OCI-LY3 (cell line): ENCODE measurements around the gene WDR77.

Experiments used
- H2AFZ ChIP-seq: fragments of 200-600, 300-600 bp; shearing (Covaris generic); 2 replicates; pipeline ENCODE4 v1.6.0; 2014; ENCODE audit warnings: antibody characterized with exemption, low read depth, low read length
- H3K27ac ChIP-seq: fragments of 200-600, 300-600 bp; sonication (generic); 2 replicates; pipeline ENCODE4 v1.5.1; 2014; ENCODE audit warnings: mild to moderate bottlenecking, low read length, moderate library complexity, mixed read lengths
- H3K27me3 ChIP-seq: fragments of 200-600, 300-600 bp; sonication (generic); 2 replicates; pipeline ENCODE4 v1.6.1; 2014; ENCODE audit warnings: low read depth, low read length, mixed read lengths
- H3K36me3 ChIP-seq: fragments of 200-600, 300-600 bp; sonication (generic); replicated peaks from 2 replicates; pipeline ENCODE3; 2014; ENCODE audit warnings: low read depth, low read length, mixed read lengths
- H3K4me1 ChIP-seq: fragments of 300-600, 200-600 bp; sonication (generic); 2 replicates; pipeline ENCODE4 v1.6.1; 2014; ENCODE audit warnings: low read length, mixed read lengths
- H3K4me2 ChIP-seq: fragments of 200-600, 300-600 bp; sonication (generic); 2 replicates; pipeline ENCODE4 v1.6.1; 2014; ENCODE audit warnings: low read length, mixed read lengths
- H3K4me3 ChIP-seq: fragments of 300-600, 200-600 bp; sonication (generic); 2 replicates; pipeline ENCODE4 v1.5.1; 2014; ENCODE audit warnings: antibody characterized with exemption, mild to moderate bottlenecking, low read length, moderate library complexity
- H3K79me2 ChIP-seq: fragments of 300-600, 200-600 bp; shearing (Covaris generic); 2 replicates; pipeline ENCODE4 v1.6.1; 2014; ENCODE audit warnings: mild to moderate bottlenecking, low read length, mixed read lengths
- H3K9ac ChIP-seq: fragments of 300-600, 200-600 bp; shearing (Covaris generic); 2 replicates; pipeline ENCODE4 v1.6.0; 2014; ENCODE audit warnings: mild to moderate bottlenecking, low read length, moderate library complexity
- H3K9me3 ChIP-seq: fragments of 200-600, 300-600 bp; shearing (Covaris generic); 2 replicates; pipeline ENCODE4 v1.6.1; 2014; ENCODE audit warnings: low read length, mixed read lengths; ENCODE audit not compliant: insufficient read depth
- H4K20me1 ChIP-seq: fragments of 200-600, 300-600 bp; sonication (generic); 2 replicates; pipeline ENCODE4 v1.6.1; 2016; ENCODE audit warnings: low read length, mixed read lengths; ENCODE audit not compliant: insufficient read depth
- EZH2phosphoT487 ChIP-seq: fragments of 200-600 bp; shearing (Covaris generic); IDR thresholded peaks from 2 replicates; pipeline ENCODE4 v1.6.1; 2018; ENCODE audit warnings: antibody characterized with exemption, mixed run types, low read depth
- TF ChIP-seq, protein P1 (sequence below): fragments of 200-600, 300-600 bp; sonication (generic); IDR thresholded peaks from 2 replicates; pipeline ENCODE4 v1.5.1; 2014; ENCODE audit warnings: antibody characterized with exemption, low read length, low read depth

Gene WDR77

DNA sequence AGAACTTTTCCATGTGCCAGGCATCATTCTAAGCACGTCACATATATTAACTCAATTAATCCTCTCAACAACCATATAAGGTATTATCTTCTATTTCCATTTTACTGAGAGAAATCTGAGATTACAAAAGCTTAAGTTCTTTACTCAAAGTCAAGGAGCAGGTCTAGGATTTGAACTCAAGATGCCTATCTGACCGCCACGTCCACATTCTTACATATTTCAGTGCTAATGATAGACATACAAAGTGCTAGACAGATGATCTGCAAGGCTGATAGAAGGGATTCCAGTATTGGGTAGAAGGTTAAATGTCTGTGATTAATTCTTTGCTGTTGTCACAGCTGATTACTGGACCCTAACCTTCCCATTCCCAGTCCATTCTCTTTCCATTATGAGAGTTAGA is 4.7 kb upstream of the WDR77 start:
- H4K20me1 ChIP-seq: 0 out of 2 replicates have a peak, but pooled peaks cover 3% of the 10 kb centered on the region
- TF ChIP-seq EZH2phosphoT487: no peak
- TF ChIP-seq, protein P1, sequence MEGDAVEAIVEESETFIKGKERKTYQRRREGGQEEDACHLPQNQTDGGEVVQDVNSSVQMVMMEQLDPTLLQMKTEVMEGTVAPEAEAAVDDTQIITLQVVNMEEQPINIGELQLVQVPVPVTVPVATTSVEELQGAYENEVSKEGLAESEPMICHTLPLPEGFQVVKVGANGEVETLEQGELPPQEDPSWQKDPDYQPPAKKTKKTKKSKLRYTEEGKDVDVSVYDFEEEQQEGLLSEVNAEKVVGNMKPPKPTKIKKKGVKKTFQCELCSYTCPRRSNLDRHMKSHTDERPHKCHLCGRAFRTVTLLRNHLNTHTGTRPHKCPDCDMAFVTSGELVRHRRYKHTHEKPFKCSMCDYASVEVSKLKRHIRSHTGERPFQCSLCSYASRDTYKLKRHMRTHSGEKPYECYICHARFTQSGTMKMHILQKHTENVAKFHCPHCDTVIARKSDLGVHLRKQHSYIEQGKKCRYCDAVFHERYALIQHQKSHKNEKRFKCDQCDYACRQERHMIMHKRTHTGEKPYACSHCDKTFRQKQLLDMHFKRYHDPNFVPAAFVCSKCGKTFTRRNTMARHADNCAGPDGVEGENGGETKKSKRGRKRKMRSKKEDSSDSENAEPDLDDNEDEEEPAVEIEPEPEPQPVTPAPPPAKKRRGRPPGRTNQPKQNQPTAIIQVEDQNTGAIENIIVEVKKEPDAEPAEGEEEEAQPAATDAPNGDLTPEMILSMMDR: no peak
- no peaks in the 10 kb centered on the region for H3K9me3 ChIP-seq
- peaks cover 62% of the 10 kb centered on the region for H3K79me2 ChIP-seq
- H3K36me3 ChIP-seq: peaks cover 24% of the 10 kb centered on the region
- H2AFZ ChIP-seq: no peak overlapping the region
- H3K9ac ChIP-seq: no peak overlapping the region
- H3K4me1 ChIP-seq: peaks cover 36% of the 10 kb centered on the region
- no peak overlapping the region for H3K4me3 ChIP-seq
- H3K27me3 ChIP-seq: no peaks in the 10 kb centered on the region
- no peak overlapping the region for H3K4me2 ChIP-seq
- H3K27ac ChIP-seq: no peak overlapping the region

DNA sequence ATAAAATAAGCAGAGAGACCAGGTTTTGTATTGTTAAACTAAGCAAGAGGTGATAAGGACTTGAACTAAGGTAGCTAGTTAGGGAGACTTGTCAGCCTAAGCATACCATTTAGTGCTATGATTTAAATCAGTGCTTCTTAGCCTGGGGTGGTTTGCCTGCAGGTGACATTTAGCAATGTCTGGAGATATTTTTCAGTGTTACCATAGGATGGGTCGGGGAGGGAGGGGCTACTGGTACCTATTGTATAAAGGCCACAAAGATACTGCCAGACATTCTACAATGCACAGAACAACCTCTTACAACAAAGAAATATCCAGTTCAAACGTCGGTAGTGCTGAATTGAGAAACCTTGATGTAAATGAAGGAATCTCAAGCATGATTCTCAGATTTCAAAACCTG is 3.5 kb upstream of the WDR77 start:
- no peak for TF ChIP-seq EZH2phosphoT487
- TF ChIP-seq, protein P1: no peak
- H2AFZ ChIP-seq: no peak overlapping the region
- H3K27me3 ChIP-seq: no peaks in the 10 kb centered on the region
- H3K4me1 ChIP-seq: peaks cover 41% of the 10 kb centered on the region
- H3K27ac ChIP-seq: no peak overlapping the region
- H3K36me3 ChIP-seq: peaks cover 19% of the 10 kb centered on the region
- no peak overlapping the region for H3K4me2 ChIP-seq
- H3K79me2 ChIP-seq: peaks cover 73% of the 10 kb centered on the region
- 0 out of 2 replicates have a peak, but pooled peaks cover 3% of the 10 kb centered on the region for H4K20me1 ChIP-seq
- H3K9me3 ChIP-seq: no peaks in the 10 kb centered on the region
- H3K9ac ChIP-seq: no peak overlapping the region
- H3K4me3 ChIP-seq: no peak overlapping the region

DNA sequence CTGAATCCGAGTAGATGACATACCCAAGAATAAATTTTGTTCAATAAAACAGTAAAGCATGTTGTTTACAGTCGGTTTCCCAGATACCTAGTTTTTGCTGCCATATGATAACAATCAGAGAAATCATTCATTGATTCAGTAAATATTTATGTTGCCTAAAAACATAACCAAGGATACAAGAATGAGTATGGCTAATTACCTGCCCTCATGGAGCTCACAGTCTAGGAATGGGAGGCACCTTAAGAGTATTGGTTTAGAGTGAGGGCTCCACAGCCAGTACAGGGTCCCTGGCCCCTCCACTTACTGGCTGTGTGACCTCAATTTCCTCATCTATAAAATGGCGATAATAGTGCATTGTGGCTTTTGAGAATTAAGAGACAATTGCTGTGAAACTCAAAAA is 1.1 kb upstream of the WDR77 start:
- H3K4me1 ChIP-seq: peaks cover 40% of the 10 kb centered on the region
- H3K79me2 ChIP-seq: peaks cover 88% of the 10 kb centered on the region
- H3K27ac ChIP-seq: no peak overlapping the region
- no peaks in the 10 kb centered on the region for H3K27me3 ChIP-seq
- TF ChIP-seq, protein P1: no peak
- TF ChIP-seq EZH2phosphoT487: no peak
- no peaks in the 10 kb centered on the region for H3K9me3 ChIP-seq
- H3K9ac ChIP-seq: peak overlapping the region; percentile 96
- H3K36me3 ChIP-seq: peaks cover 26% of the 10 kb centered on the region
- H3K4me3 ChIP-seq: peak overlapping the region; percentile 100
- H3K4me2 ChIP-seq: peak overlapping the region; percentile 99
- H4K20me1 ChIP-seq: 0 out of 2 replicates have a peak, but pooled peaks cover 3% of the 10 kb centered on the region
- no peak overlapping the region for H2AFZ ChIP-seq

DNA sequence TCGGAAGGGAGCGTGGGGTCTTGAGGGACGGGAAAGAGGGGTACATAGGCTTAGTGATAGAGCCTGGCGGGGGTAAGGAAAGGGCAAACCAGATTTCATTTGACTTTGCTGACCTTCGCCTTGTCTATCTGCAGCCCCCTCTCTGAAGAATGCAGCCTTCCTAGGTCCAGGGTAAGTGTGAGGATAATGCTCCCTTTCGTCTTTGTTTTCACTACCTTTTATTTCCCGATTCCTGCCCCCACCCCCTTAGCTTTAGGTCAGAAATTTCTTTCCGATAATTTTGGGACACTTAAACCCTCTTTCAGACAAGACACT is 604 bp upstream of the WDR77 start:
- no peaks in the 10 kb centered on the region for H3K27me3 ChIP-seq
- H3K9me3 ChIP-seq: no peaks in the 10 kb centered on the region
- 0 out of 2 replicates have a peak, but pooled peaks cover 3% of the 10 kb centered on the region for H4K20me1 ChIP-seq
- peak overlapping the region; percentile 99 for H3K4me2 ChIP-seq
- H3K27ac ChIP-seq: peak overlapping the region; percentile 66
- peaks cover 88% of the 10 kb centered on the region for H3K79me2 ChIP-seq
- TF ChIP-seq, protein P1: no peak
- TF ChIP-seq EZH2phosphoT487: no peak
- peak overlapping the region; percentile 100 for H3K4me3 ChIP-seq
- peak overlapping the region; percentile 96 for H3K9ac ChIP-seq
- peaks cover 35% of the 10 kb centered on the region for H3K4me1 ChIP-seq
- peaks cover 28% of the 10 kb centered on the region for H3K36me3 ChIP-seq
- H2AFZ ChIP-seq: peak overlapping the region; percentile 94
